ENCODE results near the gene SIK3.

Gene SIK3

GRCh38 chr11:116833491-116833815 is 264.8 kb downstream of the SIK3 start:
- no peak for DNase-seq

- no peak for DNase-seq
Measured at GRCh38 chr11:116832350-116833290, 265.6 kb downstream of the SIK3 start.

- DNase-seq = no peak
Measured at GRCh38 chr11:116831790-116832349, 266.4 kb downstream of the SIK3 start.

GRCh38 chr11:116830184-116830912 is 267.9 kb downstream of the SIK3 start:
- no peak for DNase-seq

- no peak for DNase-seq
Measured at GRCh38 chr11:116829525-116830183, 268.6 kb downstream of the SIK3 start, which contains the start of gene APOC3. TSS of gene APOC3 (plus strand) at chr11:116829907. CDS start at chr11:116830583, 676 bp downstream.

GRCh38 chr11:116828632-116829524 is 269.4 kb downstream of the SIK3 start:
- DNase-seq = no peak

- DNase-seq = no peak
Measured at GRCh38 chr11:116827461-116827860, 270.8 kb downstream of the SIK3 start.

GRCh38 chr11:116826751-116827431 is 271.3 kb downstream of the SIK3 start:
- no peak for DNase-seq

- no peak for DNase-seq
Measured at GRCh38 chr11:116825854-116826750, 272.1 kb downstream of the SIK3 start.

- DNase-seq = no peak
Measured at GRCh38 chr11:116825434-116825833, 272.8 kb downstream of the SIK3 start.

GRCh38 chr11:116823031-116823843 is 275.0 kb downstream of the SIK3 start, which contains the start of gene APOA4:
TSS of gene APOA4 (minus strand) at chr11:116823304. CDS start at chr11:116823191, 113 bp downstream.
- DNase-seq = no peak

GRCh38 chr11:116822575-116822974 is 275.7 kb downstream of the SIK3 start:
- DNase-seq = no peak

GRCh38 chr11:116821050-116821918 is 276.9 kb downstream of the SIK3 start:
- DNase-seq = no peak

GRCh38 chr11:116819049-116819448 is 279.2 kb downstream of the SIK3 start:
- no peak for DNase-seq

- no peak for DNase-seq
Measured at GRCh38 chr11:116814502-116814901, 283.7 kb downstream of the SIK3 start.

- DNase-seq = no peak
Measured at GRCh38 chr11:116813781-116814471, 284.3 kb downstream of the SIK3 start.

GRCh38 chr11:116813170-116813569 is 285.1 kb downstream of the SIK3 start:
- no peak for DNase-seq

GRCh38 chr11:116812109-116812508 is 286.1 kb downstream of the SIK3 start:
- DNase-seq = no peak
